TTC549 (cell line): ENCODE measurements around the gene OR5T3.
"Not testable (repeated sequence)": the region's sequence is repeated elsewhere in the genome, so short reads cannot be mapped to it uniquely, and the experiment has no call there.

Source experiments
- FAIRE-seq: peaks from 2 replicates; lab custom pipeline; 2012; peaks lifted over from hg19 to GRCh38; lab: Jason Lieb, UNC

OR5T3 gene

DNA sequence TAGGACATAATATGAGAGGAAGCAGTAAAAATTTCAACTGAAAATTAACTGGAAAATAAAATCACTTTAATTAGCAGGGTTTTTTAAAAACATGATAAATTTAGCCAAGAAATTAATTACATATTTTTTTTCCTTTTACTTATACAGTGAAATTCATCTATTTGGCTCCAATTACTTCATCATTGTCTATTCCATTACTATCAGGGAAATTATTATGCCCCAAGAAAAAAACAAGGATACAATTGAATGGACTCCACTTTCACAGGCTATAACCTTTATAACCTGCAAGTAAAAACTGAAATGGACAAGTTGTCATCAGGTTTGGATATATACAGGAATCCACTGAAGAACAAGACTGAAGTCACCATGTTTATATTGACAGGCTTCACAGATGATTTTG, at the start of gene OR5T3:
TSS of gene OR5T3 (plus strand) at position 301 of the 400 bp plus-strand sequence. CDS start at position 301, 0 bp downstream.
- no peak for FAIRE-seq

DNA sequence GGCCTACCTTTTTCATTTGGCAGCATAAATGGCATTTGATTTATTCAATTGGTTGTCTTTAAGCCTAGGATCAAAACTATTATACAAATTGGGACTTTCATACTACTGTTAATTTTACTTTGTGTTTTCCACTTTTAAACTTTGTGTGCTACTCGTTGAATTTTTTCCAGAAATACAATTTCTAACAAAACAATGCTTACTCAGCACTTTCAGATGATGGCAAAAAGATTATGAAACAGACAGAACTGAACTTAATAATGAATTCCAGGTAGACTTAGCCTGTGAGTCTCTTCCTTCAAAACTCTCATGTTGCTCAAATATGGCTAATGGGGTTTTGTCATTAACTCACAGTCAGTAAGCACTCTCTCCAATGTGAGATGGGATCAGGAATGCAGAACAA, 44.3 kb upstream of the OR5T3 start:
- FAIRE-seq: no peak

DNA sequence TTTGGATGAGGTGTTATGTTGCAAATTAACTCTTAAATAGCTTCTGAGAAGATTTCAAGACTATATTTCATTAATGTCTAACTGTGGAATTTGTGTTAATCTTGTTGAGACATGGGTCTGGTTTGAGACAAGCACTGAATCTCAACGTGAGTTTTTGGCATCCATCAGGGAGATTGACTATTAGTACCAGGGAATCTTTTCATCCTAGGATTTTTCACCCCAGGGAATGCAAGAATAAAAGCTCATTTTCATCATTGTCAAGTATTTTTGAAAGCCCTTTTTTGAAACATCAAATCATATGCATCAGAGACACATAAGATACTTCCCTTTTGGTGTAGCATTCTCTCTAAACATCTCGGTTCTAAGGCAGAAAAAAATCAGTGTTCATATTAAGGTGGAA, 37.5 kb upstream of the OR5T3 start:
- no peak for FAIRE-seq

DNA sequence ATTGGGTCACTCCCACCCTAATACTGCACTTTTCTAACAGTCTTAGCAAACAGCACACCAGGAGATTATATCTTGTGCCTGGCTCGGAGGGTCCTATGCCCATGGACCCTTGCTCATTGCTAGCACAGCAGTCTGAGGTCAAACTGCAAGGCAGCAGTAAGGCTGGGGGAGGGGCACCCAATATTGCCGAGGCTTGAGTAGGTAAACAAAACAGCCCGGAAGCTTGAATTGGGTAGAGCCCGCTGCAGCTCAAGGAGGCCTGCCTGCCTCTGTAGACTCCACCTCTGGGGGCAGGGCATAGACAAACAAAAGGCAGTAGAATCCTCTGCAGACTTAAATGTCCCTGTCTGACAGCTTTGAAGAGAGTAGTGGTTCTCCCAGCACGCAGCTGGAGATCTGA, 32.3 kb upstream of the OR5T3 start:
- FAIRE-seq: not testable (repeated sequence)

DNA sequence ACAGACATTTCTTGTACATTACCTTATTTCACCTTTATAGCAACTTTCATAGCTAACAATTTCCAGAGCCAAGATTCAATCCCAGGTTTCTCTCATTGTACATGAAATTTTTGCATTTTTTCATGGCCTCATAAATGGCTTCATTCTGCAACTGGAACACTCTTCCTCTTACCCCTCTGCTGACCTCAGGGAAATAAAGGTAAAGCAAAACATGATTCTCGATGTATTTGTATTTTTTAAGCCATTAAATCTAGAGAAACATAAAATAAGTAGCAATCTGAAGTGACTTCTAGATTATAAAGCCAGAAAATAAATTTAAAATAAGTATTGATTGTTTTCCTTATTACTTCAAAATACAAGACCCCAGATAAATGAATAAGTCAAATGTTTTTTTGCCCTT, 17.9 kb upstream of the OR5T3 start, which contains the start of gene OR5T2:
TSS of gene OR5T2 (minus strand) at position 101 of the 400 bp plus-strand sequence. CDS start 1,193 bp downstream, outside the sequence.
- no peak for FAIRE-seq

DNA sequence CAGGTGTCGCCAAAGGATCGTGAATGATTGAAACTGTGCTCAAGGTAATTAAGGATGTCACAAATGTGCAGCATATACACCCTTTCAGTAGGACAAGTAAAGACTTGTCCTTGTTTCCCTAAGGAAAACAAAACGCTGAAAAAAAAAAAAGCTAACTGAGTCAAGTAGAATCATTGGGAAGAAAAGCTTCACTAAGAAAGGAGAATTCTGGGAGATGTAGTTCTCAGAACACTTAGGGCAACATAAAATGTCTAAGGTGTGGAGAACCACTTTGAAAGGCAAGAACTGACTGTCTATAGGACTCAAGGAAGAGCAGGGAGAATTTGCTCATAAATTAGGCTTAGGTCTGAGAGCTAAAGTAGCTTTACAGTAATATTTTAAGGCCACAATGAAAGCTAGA, 19.0 kb downstream of the OR5T3 start:
- no peak for FAIRE-seq

DNA sequence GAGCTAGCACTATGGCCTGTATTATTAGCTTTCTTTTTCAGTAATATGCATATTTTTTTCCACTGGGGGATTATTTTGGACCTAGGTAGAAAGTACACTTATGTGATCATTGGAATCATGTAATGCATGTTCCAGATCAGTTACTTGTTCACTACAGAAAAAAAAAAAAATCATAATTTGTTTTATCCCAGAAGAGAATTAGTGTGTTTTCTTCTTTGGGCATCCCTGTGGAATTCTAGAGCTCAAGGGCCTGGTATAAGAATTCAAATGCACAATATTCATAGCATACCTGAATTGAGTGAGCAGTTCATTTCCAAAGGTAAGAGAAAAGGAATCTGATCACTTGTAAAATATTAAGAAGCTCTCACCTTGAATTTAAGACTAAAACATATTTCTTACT, 21.8 kb downstream of the OR5T3 start, which contains the start of gene OR5T1:
TSS of gene OR5T1 (plus strand) at position 301 of the 400 bp plus-strand sequence. CDS start 1,485 bp downstream, outside the sequence.
- no peak for FAIRE-seq

DNA sequence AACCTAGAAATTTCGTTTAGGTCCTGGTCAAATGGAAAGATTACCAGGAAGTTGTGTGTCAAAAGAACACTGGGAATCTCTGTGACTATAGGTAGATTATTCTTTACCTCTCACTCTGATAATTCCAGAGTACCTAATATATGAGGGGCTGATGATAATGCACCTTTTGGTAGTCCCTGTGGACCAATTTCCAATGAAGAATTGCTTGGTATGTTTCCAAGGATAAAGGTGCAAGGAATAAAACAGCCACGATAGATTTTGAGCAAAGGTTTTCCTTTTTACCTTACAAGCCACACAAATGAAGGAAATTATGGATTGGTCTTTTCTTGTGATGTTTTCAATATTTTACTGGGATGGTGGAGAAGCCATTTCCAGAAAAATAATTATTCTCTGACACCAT, 40.1 kb downstream of the OR5T3 start, which contains the start of gene OR8H1:
TSS of gene OR8H1 (minus strand) at position 101 of the 400 bp plus-strand sequence. CDS start 1,192 bp downstream, outside the sequence.
- no peak for FAIRE-seq

DNA sequence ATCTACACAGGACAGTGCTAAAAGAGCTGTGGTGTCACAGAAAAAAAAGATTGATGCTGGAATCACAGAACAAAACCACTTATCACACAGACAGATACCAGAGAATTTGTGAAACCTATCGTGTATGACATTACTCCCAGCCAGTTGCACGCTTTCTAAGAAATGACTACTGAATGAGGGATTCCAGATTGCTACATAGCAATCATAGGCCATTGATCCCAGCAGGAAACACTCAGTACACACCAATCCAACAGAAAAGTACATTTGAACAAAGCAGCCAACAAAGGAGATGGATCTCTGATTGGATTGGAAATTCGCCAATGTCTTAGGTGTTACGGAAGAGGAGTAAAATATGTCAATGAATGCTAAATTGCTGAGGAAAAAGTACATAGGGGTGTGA, 44.8 kb downstream of the OR5T3 start:
- no peak for FAIRE-seq
